GM23248 (cell line): ENCODE results near the gene ZNF627.

Experiments
- EZH2 ChIP-seq: fragments of 200-600 bp; sonication (generic); IDR thresholded peaks from 2 replicates; pipeline ENCODE4 v1.6.1; 2018; ENCODE audit warnings: antibody characterized with exemption, mild to moderate bottlenecking; ENCODE audit not compliant: insufficient read depth, poor library complexity, severe bottlenecking
- EZH2phosphoT487 ChIP-seq: fragments of 200-600 bp; sonication (generic); IDR thresholded peaks from 2 replicates; pipeline ENCODE4 v1.6.1; 2018; ENCODE audit warnings: antibody characterized with exemption, moderate library complexity, mild to moderate bottlenecking, low read depth; ENCODE audit not compliant: insufficient read depth

- no peak for TF ChIP-seq EZH2phosphoT487
- TF ChIP-seq EZH2, result no peak
These were observed 26.8 kb downstream of the ZNF627 start for GRCh38 chr19:11624069-11624463.
